ENCODE data around the gene CLDN1.

DNA sequence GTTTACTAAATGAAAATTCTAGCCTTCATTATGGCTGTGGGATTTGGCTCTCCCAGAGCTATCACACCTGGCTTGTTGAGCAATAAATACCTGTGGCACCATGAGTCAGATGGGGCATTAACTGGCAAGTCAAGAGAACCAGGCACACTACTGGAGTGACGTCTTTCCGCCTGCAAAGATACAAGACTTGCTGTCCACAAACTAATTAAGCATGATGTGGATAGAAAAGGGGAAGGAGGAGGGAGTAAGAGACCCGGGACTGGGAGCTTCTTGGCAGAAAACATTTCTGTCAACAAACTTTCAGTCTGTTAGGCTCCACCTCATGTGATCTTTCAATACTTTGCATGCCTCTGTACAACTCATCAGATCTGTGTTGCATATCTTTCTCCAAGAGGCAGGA lies 56.5 kb downstream of the CLDN1 start:
- TF ChIP-seq, protein P1, sequence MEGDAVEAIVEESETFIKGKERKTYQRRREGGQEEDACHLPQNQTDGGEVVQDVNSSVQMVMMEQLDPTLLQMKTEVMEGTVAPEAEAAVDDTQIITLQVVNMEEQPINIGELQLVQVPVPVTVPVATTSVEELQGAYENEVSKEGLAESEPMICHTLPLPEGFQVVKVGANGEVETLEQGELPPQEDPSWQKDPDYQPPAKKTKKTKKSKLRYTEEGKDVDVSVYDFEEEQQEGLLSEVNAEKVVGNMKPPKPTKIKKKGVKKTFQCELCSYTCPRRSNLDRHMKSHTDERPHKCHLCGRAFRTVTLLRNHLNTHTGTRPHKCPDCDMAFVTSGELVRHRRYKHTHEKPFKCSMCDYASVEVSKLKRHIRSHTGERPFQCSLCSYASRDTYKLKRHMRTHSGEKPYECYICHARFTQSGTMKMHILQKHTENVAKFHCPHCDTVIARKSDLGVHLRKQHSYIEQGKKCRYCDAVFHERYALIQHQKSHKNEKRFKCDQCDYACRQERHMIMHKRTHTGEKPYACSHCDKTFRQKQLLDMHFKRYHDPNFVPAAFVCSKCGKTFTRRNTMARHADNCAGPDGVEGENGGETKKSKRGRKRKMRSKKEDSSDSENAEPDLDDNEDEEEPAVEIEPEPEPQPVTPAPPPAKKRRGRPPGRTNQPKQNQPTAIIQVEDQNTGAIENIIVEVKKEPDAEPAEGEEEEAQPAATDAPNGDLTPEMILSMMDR (IDR thresholded peaks at IDR 0.05; ENCODE audit: low read length) = no peak
- TF ChIP-seq EZH2 (optimal IDR thresholded peaks at IDR 0.05; ENCODE audit: low read depth, low read length) (no peak), EZH2phosphoT487 (IDR thresholded peaks at IDR 0.05; ENCODE audit: low read length) (no peak)

Measured in MM.1S (cell line).